RWPE2 (cell line): ENCODE measurements around the gene GLIPR1L1.
A peak's percentile ranks its signal among the peaks of the same experiment; 100 is the strongest.

ENCODE experiments used
- ATAC-seq: fragments of 200-7000 bp; cut with Tn5 transposase; 3 replicates; pipeline ENCODE4 v1.9.1; 2021; ENCODE audit warnings: low read depth
- DNase-seq: peaks from one replicate; pipeline ENCODE4 v3.0.0-alpha.2; 2020; ENCODE audit warnings: low spot score
- H3K27ac ChIP-seq: fragments of 450-650 bp; 2 replicates; pipeline ENCODE4 v1.5.1; 2017; ENCODE audit warnings: mild to moderate bottlenecking; ENCODE audit not compliant: poor library complexity, severe bottlenecking
- H3K27me3 ChIP-seq: fragments of 250-450 bp; sonication (Bioruptor Pico); 2 replicates; pipeline ENCODE4 v1.5.1; 2021; ENCODE audit warnings: mild to moderate bottlenecking, moderate library complexity; ENCODE audit not compliant: insufficient read depth, poor library complexity, severe bottlenecking
- H3K36me3 ChIP-seq: fragments of 250-450 bp; sonication (Bioruptor Pico); 2 replicates; pipeline ENCODE4 v1.5.1; 2020; ENCODE audit warnings: low read depth, mild to moderate bottlenecking, moderate library complexity
- H3K4me1 ChIP-seq: fragments of 250-450 bp; sonication (Bioruptor Pico); 2 replicates; pipeline ENCODE4 v1.5.1; 2021; ENCODE audit warnings: mild to moderate bottlenecking, moderate library complexity; ENCODE audit not compliant: insufficient read depth, poor library complexity, severe bottlenecking
- H3K4me3 ChIP-seq: fragments of 250-450 bp; sonication (Bioruptor Pico); 2 replicates; pipeline ENCODE4 v1.5.1; 2021; ENCODE audit warnings: mild to moderate bottlenecking, moderate library complexity; ENCODE audit not compliant: severe bottlenecking
- H3K9me3 ChIP-seq: fragments of 250-450 bp; sonication (Bioruptor Pico); 2 replicates; pipeline ENCODE4 v1.5.1; 2021; ENCODE audit warnings: mild to moderate bottlenecking, moderate library complexity; ENCODE audit not compliant: severe bottlenecking
- TF ChIP-seq, protein P1 (sequence below): fragments of 450-650 bp; IDR thresholded peaks from one replicate; pipeline ENCODE4 v1.5.1; 2017; ENCODE audit warnings: mild to moderate bottlenecking, moderate library complexity; ENCODE audit not compliant: poor library complexity, severe bottlenecking

GLIPR1L1 gene

DNA sequence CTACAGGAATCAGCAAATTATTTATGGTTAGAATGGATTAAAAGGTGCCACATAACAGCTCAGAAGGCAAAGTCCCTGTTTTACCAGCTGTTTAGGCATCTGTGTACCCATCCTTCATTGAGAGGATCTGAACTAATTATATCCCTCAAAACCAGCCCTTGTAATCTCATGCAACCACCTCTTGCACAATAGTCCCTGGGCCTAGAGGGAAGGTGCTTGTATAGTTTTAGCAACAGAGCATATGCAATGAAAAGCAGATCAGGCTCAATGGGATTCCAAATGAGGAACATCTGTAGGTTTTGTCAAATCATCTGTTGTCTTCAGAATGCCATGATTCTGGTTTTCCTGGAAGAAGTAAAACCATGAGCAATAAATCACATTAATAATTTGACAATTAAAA, 30.4 kb downstream of the GLIPR1L1 start:
- H3K4me1 ChIP-seq: no peaks in the 10 kb centered on the region
- DNase-seq (no peak), ATAC-seq (no peak)

DNA sequence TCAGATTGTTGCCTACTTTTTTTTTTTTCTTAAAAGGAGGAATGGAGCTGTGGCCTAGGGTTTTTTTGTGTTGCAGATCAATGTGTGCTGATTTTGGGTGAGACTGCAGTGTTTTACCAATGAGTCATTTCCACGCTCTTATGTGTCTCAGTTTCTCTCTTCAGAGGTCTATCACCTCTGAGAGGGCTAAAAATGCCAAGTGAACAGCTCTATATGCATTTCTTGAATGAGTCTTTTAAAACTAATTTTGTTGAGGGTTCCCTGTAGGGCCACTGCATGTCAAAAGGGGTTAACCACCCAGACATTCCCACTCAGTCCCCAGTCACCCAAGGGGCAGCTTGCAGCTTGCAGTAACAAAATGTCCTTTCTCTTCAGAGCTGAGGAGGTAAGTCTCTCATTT, 32.2 kb downstream of the GLIPR1L1 start:
- DNase-seq (no peak), ATAC-seq (no peak)
- no peaks in the 10 kb centered on the region for H3K9me3 ChIP-seq
- H3K36me3 ChIP-seq: no peaks in the 10 kb centered on the region
- TF ChIP-seq, protein P1, sequence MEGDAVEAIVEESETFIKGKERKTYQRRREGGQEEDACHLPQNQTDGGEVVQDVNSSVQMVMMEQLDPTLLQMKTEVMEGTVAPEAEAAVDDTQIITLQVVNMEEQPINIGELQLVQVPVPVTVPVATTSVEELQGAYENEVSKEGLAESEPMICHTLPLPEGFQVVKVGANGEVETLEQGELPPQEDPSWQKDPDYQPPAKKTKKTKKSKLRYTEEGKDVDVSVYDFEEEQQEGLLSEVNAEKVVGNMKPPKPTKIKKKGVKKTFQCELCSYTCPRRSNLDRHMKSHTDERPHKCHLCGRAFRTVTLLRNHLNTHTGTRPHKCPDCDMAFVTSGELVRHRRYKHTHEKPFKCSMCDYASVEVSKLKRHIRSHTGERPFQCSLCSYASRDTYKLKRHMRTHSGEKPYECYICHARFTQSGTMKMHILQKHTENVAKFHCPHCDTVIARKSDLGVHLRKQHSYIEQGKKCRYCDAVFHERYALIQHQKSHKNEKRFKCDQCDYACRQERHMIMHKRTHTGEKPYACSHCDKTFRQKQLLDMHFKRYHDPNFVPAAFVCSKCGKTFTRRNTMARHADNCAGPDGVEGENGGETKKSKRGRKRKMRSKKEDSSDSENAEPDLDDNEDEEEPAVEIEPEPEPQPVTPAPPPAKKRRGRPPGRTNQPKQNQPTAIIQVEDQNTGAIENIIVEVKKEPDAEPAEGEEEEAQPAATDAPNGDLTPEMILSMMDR: no peak
- no peaks in the 10 kb centered on the region for H3K27me3 ChIP-seq
- no peak overlapping the region for H3K4me3 ChIP-seq
- no peak overlapping the region for H3K27ac ChIP-seq
- H3K4me1 ChIP-seq: no peaks in the 10 kb centered on the region

More for the DNA sequence above, 30.4 kb downstream of the GLIPR1L1 start:
- Histone ChIP-seq H3K27ac (no peak overlapping the region), H3K27me3 (no peaks in the 10 kb centered on the region), H3K9me3 (no peaks in the 10 kb centered on the region), H3K36me3 (no peaks in the 10 kb centered on the region), H3K4me3 (no peak overlapping the region)
- TF ChIP-seq, protein P1: no peak

DNA sequence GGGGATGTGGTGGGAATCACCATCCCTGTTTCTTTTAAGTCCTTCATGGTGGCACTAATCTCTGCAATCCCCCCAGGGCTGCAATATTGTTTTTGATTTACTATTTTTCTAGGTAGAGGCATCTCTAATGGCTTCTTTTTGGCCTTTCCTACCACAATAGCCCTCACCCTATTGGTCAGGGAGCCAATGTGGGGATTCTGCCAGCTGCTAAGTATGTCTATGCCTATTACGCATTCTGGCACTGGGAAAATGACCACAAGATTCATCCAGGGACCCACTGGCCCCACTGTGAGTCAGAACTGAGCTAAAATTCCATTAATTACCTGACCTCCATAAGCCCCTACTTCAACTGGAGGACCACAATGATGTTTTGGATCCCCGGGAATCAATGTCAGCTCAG, 40.5 kb downstream of the GLIPR1L1 start:
- no peak overlapping the region for H3K4me3 ChIP-seq
- DNase-seq: no peak
- H3K36me3 ChIP-seq: no peaks in the 10 kb centered on the region

DNA sequence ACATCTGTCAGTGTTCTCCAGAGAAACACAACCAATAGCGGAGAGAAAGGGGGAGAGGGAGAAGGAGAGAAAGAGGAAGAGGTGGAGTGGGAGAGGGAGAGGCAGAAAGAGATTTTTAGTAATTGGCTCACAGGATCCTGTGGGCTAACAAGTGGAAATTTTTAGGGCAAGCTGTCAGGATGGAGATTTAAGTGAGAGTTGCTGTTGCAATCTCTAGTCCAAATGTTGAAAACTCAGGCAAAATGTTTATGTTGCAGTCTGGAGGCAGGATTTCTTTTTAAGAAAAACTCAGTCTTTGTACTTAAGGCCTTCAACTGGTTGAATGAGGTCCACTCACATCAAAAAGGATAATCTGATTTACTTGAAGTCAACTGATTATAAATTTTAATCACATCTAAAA, 43.9 kb downstream of the GLIPR1L1 start:
- Histone ChIP-seq H3K4me3 (no peak overlapping the region), H3K36me3 (no peaks in the 10 kb centered on the region), H3K27me3 (no peaks in the 10 kb centered on the region), H3K9me3 (no peaks in the 10 kb centered on the region), H3K27ac (no peak overlapping the region), H3K4me1 (peaks cover 7% of the 10 kb centered on the region)
- no peak for ATAC-seq
- no peak for DNase-seq
- TF ChIP-seq, protein P1: no peak

More for the DNA sequence above, 40.5 kb downstream of the GLIPR1L1 start:
- H3K9me3 ChIP-seq: no peaks in the 10 kb centered on the region
- TF ChIP-seq, protein P1: no peak
- H3K4me1 ChIP-seq: peaks cover 6% of the 10 kb centered on the region
- H3K27me3 ChIP-seq: no peaks in the 10 kb centered on the region
- H3K27ac ChIP-seq: no peak overlapping the region
- ATAC-seq: no peak

DNA sequence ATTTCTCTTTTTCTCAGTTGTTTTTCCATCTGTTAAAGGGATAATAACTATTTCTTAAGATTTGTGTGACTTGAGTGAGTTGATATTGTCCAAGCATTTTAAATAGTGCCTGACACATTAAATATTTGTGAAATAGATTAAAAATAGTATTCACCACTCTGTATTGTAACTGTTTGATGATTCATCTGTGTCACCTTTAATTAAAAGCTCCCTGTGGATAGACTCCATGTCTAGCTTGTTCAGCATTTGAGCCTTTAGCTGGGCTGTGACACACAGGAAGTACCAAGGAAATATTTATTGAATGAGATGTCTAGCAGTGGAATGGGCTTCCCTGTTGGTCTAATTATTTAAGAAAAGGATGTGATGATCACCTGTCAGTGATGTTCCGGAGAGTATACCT, 54.6 kb downstream of the GLIPR1L1 start:
- no peak for DNase-seq
- Histone ChIP-seq H3K4me1 (peaks cover 14% of the 10 kb centered on the region), H3K4me3 (no peak overlapping the region), H3K36me3 (no peaks in the 10 kb centered on the region), H3K27ac (peak overlapping the region; percentile 58), H3K9me3 (no peaks in the 10 kb centered on the region), H3K27me3 (no peaks in the 10 kb centered on the region)
- TF ChIP-seq, protein P1: no peak
- peak; percentile 13; the same call in 1 of the 3 replicates for ATAC-seq
